Neutrophil (primary cell): ENCODE results near the gene DLGAP3.

Source experiments
- H3K27ac ChIP-seq: fragments of 200-600 bp; sonication (generic); 2 replicates; pipeline ENCODE4 v1.5.1; 2016; ENCODE audit warnings: mild to moderate bottlenecking, moderate library complexity
- H3K27me3 ChIP-seq: fragments of 200-600 bp; sonication (generic); 2 replicates; pipeline ENCODE4 v1.6.0; 2016; ENCODE audit warnings: mild to moderate bottlenecking
- H3K36me3 ChIP-seq: fragments of 200-600 bp; sonication (generic); 2 replicates; pipeline ENCODE4 v1.5.1; 2017
- H3K4me1 ChIP-seq, 2 experiments: fragments of 200-600 bp in 1 of 2; sonication (generic) in 1 of 2; 1 replicate in 1 of 2; 2 replicates in 1 of 2; pipeline versions ENCODE4 v1.5.1 to v1.6.1; 2013 to 2016; ENCODE audit warnings: low read depth in 1 of 2, low read length in 1 of 2, mild to moderate bottlenecking in 1 of 2, moderate library complexity in 1 of 2; ENCODE audit not compliant: control insufficient read depth in 1 of 2, insufficient read depth in 1 of 2
- H3K4me3 ChIP-seq, 2 experiments: fragments of 200-600 bp in 1 of 2; sonication (generic) in 1 of 2; 1 replicate in 1 of 2; 2 replicates in 1 of 2; pipeline ENCODE4 v1.5.1; 2013 to 2016; ENCODE audit warnings: low read depth in 1 of 2, low read length in 1 of 2, mild to moderate bottlenecking in 1 of 2, moderate library complexity in 1 of 2
- H3K9me3 ChIP-seq: fragments of 200-600 bp; sonication (generic); 2 replicates; pipeline ENCODE4 v1.5.1; 2016
- TF ChIP-seq, protein P1 (sequence below): fragments of 200-600 bp; sonication (generic); IDR thresholded peaks from 2 replicates; pipeline ENCODE4 v1.5.1; 2016; ENCODE audit warnings: antibody characterized with exemption

The DLGAP3 gene

GRCh38 chr1:34901919-34902318 lies 27.5 kb downstream of the DLGAP3 start:
- H3K27me3 ChIP-seq, result peaks cover 16% of the 10 kb centered on the region
- TF ChIP-seq, protein P1, sequence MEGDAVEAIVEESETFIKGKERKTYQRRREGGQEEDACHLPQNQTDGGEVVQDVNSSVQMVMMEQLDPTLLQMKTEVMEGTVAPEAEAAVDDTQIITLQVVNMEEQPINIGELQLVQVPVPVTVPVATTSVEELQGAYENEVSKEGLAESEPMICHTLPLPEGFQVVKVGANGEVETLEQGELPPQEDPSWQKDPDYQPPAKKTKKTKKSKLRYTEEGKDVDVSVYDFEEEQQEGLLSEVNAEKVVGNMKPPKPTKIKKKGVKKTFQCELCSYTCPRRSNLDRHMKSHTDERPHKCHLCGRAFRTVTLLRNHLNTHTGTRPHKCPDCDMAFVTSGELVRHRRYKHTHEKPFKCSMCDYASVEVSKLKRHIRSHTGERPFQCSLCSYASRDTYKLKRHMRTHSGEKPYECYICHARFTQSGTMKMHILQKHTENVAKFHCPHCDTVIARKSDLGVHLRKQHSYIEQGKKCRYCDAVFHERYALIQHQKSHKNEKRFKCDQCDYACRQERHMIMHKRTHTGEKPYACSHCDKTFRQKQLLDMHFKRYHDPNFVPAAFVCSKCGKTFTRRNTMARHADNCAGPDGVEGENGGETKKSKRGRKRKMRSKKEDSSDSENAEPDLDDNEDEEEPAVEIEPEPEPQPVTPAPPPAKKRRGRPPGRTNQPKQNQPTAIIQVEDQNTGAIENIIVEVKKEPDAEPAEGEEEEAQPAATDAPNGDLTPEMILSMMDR, result no peak
- no peaks in the 10 kb centered on the region for H3K9me3 ChIP-seq
- H3K4me3 ChIP-seq, result no peak overlapping the region
- no peaks in the 10 kb centered on the region for H3K36me3 ChIP-seq
- no peaks in the 10 kb centered on the region for H3K4me1 ChIP-seq
- H3K27ac ChIP-seq, result no peak overlapping the region

GRCh38 chr1:34900775-34901502 lies 28.5 kb downstream of the DLGAP3 start:
- TF ChIP-seq, protein P1, result no peak
- Histone ChIP-seq H3K27me3 (peaks cover 22% of the 10 kb centered on the region), H3K9me3 (no peaks in the 10 kb centered on the region), H3K4me1 (no peaks in the 10 kb centered on the region), H3K27ac (no peak overlapping the region), H3K36me3 (no peaks in the 10 kb centered on the region), H3K4me3 (no peak overlapping the region)

DNA sequence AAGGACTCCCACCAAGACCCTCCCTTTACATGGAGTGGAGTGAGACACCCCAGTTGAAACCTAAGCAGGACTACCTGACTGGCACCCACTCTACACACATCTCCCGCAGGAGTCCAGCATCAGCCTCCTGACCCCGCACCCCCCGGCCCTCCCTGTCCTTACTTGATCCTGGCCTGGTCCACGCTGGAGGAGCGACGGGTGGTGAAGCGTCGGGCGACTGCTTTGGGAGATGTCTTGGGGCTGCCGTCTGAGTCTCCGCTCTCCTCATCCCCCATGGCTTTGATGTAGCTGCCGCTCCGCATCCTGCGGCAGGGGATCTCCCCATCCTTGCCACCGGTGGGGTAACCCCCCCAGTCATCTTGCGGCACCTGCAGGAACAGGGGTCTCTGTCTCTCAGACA lies 29.5 kb downstream of the DLGAP3 start:
- Histone ChIP-seq H3K27me3 (peaks cover 29% of the 10 kb centered on the region), H3K4me1 (no peaks in the 10 kb centered on the region), H3K36me3 (no peaks in the 10 kb centered on the region), H3K27ac (no peak overlapping the region), H3K9me3 (no peaks in the 10 kb centered on the region), H3K4me3 (no peak overlapping the region)
- TF ChIP-seq, protein P1, result no peak

DNA sequence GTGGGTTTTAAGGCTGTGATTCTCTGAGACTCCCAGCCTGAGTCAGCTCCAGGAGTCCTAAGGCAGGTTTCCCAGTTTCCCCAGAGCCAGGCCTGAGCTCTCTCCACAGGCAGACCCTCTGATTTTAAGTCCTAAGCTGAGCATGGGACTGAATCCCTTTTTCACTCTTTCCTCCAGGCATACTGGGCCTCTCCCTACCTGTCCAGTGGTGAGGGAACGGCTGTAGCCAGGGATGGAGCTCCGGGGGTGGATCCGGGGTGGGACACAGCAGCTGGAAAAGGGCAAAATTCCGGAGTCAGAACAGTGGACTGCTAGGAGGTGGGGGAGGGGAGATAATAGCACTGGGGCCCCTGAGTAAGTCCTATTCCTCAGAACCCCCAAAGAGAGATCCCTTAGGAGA lies 30.0 kb downstream of the DLGAP3 start:
- no peaks in the 10 kb centered on the region for H3K9me3 ChIP-seq
- TF ChIP-seq, protein P1, result no peak
- no peaks in the 10 kb centered on the region for H3K4me1 ChIP-seq
- peaks cover 33% of the 10 kb centered on the region for H3K27me3 ChIP-seq
- H3K4me3 ChIP-seq, result no peak overlapping the region
- no peaks in the 10 kb centered on the region for H3K36me3 ChIP-seq
- H3K27ac ChIP-seq, result no peak overlapping the region

DNA sequence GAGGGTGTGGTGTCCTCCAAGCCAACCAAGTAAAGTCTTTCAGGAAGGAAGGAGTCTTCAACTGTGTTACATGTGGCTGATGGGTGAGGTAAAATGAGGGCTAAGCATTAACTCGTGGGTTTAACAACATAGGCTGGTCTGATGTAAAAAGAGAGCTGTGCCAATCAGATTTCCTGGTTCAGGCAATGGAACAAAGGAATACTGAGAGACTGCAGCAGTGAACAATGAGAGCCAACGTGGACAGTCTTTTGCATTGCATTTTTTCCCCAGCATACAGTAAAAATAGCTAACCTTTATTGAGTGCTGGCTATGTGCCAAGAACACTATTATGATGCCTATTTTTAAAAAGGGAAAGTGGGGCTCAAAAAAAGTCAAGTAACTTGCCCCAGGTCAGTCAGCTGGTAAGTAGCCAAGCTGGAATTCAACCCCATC lies 31.1 kb downstream of the DLGAP3 start:
- H3K4me3 ChIP-seq, result no peak overlapping the region
- H3K9me3 ChIP-seq, result no peaks in the 10 kb centered on the region
- H3K4me1 ChIP-seq, result no peaks in the 10 kb centered on the region
- no peak overlapping the region for H3K27ac ChIP-seq
- TF ChIP-seq, protein P1, result no peak
- peaks cover 36% of the 10 kb centered on the region for H3K27me3 ChIP-seq
- H3K36me3 ChIP-seq, result no peaks in the 10 kb centered on the region
